GM19395 (cell line): Measurements from ENCODE around the gene WASF2.
"Not testable (repeated sequence)": the region's sequence is repeated elsewhere in the genome, so short reads cannot be mapped to it uniquely, and the experiment has no call there.

Experiments
- ATAC-seq: cut with Tn5 transposase; IDR thresholded peaks from one replicate; pipeline ENCODE4 v1.9.1; 2021; ENCODE audit warnings: mild to moderate bottlenecking, moderate library complexity; ENCODE audit not compliant: unreplicated experiment

The WASF2 gene

GRCh38 chr1:27428316-27429028, 61.5 kb downstream of the WASF2 start:
- no peak for ATAC-seq

- no peak for ATAC-seq
Observed at GRCh38 chr1:27427816-27428315, 62.1 kb downstream of the WASF2 start.

DNA sequence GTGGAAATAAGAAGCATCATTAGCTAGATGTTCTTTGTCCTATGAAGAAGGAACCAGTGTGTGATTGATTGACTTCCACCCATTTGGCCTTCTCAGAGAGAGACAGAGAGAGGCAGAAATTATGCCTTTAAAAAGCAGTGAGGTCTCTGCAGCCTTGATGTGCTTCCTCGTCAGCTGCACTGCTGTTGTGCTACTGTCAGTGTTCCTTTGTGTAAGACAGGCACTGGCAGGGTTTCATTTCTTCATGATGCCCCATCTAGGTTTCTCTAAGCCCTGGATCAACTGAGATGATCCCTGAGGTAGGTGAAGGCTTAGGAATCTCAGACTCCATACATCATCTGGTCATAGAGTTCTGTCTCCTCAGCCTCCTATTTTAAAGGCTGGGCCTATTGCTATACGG, 62.6 kb downstream of the WASF2 start:
- no peak for ATAC-seq

DNA sequence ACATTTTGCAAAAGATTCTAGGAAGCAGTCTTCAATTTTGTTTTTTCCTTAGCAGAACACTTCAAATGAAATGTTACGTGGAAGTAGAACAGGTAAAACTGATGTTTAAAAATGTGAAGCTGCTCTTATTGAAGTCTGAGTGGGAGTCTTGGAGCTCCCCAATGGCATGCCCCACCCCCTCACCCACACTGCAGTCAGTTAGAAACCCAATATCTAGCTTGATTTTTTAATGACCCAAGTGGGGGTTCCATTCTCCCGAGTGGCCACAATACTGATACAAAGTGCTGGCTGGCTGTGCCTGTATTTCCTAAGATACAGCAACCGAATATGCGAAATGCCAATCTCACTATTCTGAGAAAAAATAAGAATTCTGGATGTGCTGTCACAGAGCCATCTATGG, 66.3 kb downstream of the WASF2 start:
- ATAC-seq: no peak

DNA sequence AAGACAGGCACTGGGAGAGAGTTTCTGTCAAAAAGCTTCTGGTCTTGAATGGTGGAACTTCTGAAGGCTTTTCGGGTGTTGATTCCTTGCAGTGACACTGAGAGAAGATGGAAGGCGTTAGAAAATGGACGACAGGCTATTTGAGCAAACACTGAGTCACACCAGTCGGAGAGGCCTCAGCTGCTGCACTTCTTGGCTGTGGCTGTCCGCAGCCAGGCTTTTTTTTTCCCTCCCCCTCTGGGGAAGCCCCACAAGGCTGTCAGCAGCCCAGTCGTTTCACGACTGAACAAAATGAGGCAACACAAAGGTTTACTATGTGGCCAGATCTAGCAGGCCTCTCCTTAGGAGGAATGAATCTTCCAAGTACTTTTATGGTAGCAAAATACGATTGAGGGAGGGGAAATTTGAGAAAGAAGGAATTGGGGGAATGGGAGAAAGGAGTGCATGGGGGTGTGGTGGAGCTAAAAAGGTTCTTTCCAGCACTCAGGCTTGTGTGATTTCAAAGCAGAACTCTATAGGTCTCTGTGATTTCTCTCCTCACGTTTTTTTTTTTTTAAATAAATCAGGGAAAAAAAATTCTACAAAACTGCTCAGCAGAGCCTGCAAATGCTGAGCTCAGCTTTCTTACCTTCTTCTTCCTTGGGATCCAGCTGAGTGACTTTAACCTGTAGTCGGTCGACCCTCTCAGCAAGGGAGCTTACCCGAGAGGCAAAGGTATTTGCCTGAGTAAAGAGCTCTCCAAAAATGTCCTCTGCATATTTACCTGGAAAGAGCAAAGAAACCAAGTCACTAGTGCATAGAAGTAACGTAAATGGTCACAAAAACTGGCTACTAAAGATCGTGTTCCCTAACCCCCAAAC, 71.4 kb downstream of the WASF2 start:
- peak; percentile 74 for ATAC-seq

GRCh38 chr1:27417713-27418112, 72.3 kb downstream of the WASF2 start:
- ATAC-seq: no peak

- ATAC-seq: no peak
Observed at GRCh38 chr1:27416387-27417111, 73.4 kb downstream of the WASF2 start.

DNA sequence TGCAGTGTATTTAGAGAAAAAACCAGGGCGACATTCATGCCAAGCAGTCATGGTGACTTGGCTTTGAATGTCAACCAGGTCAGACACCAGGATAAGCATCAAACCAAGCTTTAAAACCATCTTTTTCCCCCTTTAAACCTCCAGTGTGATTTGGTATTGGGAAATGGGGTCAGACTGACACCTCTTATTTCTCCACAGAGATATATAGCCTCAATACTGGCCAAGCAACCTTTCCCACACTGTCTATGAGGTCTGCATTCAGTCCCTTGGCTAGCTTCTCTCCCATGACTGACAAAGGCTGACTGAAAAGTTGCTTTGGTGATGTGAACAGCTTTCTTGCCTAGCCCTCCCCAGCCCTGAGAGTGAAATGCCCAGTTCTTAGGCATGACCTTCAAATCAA, 75.9 kb downstream of the WASF2 start:
- no peak for ATAC-seq

GRCh38 chr1:27413004-27413403, 77.0 kb downstream of the WASF2 start:
- no peak for ATAC-seq

DNA sequence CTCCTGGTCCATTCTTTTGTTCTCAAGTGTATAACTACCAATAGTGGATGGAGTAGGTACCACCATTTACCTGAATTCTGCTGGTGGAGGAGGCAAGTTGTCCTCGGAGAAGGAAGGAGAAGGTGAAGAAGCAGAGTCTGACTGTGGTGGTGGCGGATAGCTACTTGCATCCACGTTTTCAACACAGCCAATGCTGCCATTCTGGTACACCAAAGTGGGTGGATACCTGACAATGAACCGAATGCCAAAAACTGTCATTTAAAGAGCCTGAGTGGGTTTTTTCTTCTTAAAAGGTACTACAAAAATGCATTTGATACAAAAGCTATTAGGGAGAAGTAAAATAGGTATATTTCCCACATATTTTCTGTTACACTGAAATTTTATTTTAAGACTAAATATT, 77.5 kb downstream of the WASF2 start:
- ATAC-seq: no peak

GRCh38 chr1:27410709-27411108, 79.3 kb downstream of the WASF2 start:
- ATAC-seq: no peak

DNA sequence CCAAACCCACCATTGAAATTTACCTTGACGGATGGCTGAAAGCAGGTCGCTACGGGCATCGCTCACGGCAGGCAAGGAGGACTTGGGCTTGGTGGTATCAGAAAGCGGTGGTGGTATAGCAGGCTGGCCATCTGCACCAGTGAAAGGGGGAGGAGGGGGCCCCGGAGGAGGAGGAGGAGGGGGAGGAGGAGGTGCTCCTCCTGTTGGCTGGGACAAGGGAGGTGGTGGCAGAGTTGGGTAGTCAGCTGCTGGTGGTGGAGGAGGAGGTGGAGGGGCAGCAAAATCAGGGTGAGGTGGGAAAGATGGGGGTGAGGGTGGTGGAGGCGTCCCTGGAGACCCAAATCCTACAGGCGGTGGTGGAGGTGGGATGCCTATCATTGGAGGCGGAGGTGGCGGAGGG, 80.3 kb downstream of the WASF2 start:
- no peak for ATAC-seq

- no peak for ATAC-seq
Observed at GRCh38 chr1:27408151-27408550, 81.8 kb downstream of the WASF2 start.

GRCh38 chr1:27406791-27407190, 83.2 kb downstream of the WASF2 start:
- ATAC-seq: not testable (repeated sequence)

- no peak for ATAC-seq
Observed at GRCh38 chr1:27406362-27406680, 83.6 kb downstream of the WASF2 start.

GRCh38 chr1:27405598-27406361, 84.2 kb downstream of the WASF2 start:
- ATAC-seq: not testable (repeated sequence)

DNA sequence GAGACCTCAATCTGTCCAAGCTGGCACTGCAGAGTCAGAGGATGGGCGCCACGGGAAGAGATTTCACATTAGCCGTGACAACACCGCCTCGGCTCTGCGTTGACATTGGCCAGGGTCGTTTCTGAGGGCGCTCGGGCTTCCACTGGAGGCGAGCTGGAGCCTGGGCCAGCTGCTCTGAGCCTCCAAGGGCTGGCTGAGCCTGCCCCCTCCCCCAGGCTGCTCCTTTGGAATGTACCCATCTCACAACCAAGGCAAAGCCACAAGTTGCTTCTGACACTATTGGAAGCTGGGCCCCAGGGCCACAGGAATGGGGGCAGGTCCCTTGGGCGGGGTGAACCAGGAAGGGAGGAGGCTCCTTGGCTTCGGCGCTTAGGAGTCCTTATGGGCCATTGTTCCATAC, 84.9 kb downstream of the WASF2 start:
- no peak for ATAC-seq

DNA sequence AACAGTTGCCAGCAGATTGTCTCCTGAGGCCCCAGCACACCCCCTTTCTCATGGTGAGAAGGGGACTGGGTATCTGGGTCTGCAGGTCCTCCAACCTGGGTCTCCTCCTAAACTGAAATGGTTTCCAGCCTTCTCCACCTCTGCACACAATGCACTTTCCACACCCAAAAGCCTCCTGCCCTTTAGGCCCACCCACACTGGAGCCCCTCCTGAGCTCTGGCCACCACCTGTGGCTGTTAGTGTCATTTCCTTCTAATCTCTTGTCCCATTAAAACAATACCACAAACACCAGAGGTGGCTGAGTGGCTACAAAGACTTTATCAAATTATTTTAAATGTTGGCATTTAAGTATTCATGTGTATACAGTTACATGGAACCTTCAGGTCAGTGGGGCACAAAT, 86.0 kb downstream of the WASF2 start:
- ATAC-seq: no peak

DNA sequence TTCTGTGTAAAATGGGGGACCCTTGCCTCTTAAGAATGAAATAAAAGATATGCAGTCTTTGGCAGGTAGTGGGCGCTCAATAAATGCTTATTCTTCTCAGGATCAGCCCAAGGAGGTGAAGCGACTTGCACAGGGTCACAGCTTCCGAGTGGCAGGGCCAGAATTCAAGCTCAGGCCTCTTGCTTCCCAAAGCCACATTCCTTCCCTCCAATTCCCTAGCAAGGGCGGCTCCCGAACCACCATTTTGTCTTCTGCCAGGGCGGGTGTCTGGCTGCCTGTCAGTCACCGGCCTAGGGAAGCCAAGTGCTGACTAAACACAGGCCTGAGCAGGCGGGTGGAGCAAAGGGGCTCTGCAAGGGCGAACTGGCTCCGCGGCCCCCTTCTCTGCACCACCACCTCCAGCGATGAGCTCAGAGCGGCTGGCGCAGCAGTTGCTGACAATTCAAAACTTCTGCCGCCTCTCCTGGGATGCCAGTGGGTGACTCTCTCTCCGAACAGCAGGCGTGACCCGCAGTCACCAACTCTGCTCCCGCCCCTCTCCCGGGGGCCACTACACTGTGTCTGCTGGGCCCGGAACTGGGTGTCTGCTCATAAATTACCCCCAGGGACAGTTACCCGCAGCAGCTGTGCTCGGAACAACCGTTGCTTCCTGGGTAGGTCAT, 86.8 kb downstream of the WASF2 start:
- ATAC-seq: no peak

DNA sequence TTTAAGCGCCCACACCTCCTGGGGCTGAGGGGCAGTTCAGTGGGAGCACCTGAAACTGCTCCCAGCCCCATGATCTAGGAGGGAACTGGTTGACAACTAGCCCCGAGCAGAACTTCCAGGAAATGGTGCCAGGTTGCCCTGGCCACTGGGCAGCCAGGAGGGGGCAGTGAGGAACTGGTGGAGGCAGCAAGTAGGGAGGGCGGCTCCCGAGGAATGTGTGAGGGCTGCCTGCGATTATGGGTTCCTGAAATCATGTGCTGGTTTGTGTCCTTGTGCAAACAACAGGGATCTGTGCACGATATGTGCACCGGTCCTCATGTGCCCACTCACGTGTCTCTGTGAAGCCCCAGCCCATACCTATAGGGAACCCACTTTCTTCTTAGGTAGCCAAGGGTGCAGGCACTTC, 87.6 kb downstream of the WASF2 start:
- ATAC-seq: no peak
